Fibroblast of villous mesenchyme (primary cell): Measurements from ENCODE around the gene CLEC2L. TPM values are rescaled to one million over a fixed set of nuclear protein-coding genes. Genes with fewer than 3 reads are reported as not detected.

Source experiments
- DNase-seq: peaks from one replicate; pipeline ENCODE4 v3.0.0-alpha.2; 2010; ENCODE audit warnings: low read depth
- H3K4me3 ChIP-seq: 2 replicates; pipeline ENCODE4 v1.5.1; 2011; ENCODE audit warnings: low read depth, mild to moderate bottlenecking, low read length
- CTCF ChIP-seq: IDR thresholded peaks from 2 replicates; pipeline ENCODE4 v1.5.1; 2012; ENCODE audit warnings: low read depth, mild to moderate bottlenecking, low read length; ENCODE audit not compliant: insufficient read depth
- total RNA-seq: library from RNA; depleted of rRNA; stranded (reverse); fragments of >200 nt; gene quantifications from 2 replicates; pipeline ENCODE4 v1.2.3, GENCODE V29; 2012

Gene CLEC2L
- total RNA-seq, 1 donor: not detected

- H3K4me3 ChIP-seq: no peak overlapping the region
- no peak for DNase-seq
- no peak for TF ChIP-seq CTCF
These were observed 58.7 kb downstream of the CLEC2L start for GRCh38 chr7:139582130-139582650.

- no peak for DNase-seq
- no peak overlapping the region for H3K4me3 ChIP-seq
- TF ChIP-seq CTCF: no peak
These were observed 59.2 kb downstream of the CLEC2L start for GRCh38 chr7:139582671-139583155.

GRCh38 chr7:139583826-139584553, 60.5 kb downstream of the CLEC2L start:
- TF ChIP-seq CTCF: no peak
- H3K4me3 ChIP-seq: no peak overlapping the region
- DNase-seq: no peak

GRCh38 chr7:139585042-139585441, 61.6 kb downstream of the CLEC2L start:
- no peak for DNase-seq
- no peak for TF ChIP-seq CTCF
- H3K4me3 ChIP-seq: no peak overlapping the region

GRCh38 chr7:139586286-139586685, 62.8 kb downstream of the CLEC2L start:
- DNase-seq: no peak
- TF ChIP-seq CTCF: no peak
- H3K4me3 ChIP-seq: no peak overlapping the region

- no peak for DNase-seq
- no peak overlapping the region for H3K4me3 ChIP-seq
- no peak for TF ChIP-seq CTCF
These were observed 64.0 kb downstream of the CLEC2L start for GRCh38 chr7:139587535-139587934.
